ENCODE measurements around the gene OR2G2. TPM values are rescaled to one million over a fixed set of nuclear protein-coding genes. Genes with fewer than 3 reads are reported as not detected.

Gene OR2G2, protein sequence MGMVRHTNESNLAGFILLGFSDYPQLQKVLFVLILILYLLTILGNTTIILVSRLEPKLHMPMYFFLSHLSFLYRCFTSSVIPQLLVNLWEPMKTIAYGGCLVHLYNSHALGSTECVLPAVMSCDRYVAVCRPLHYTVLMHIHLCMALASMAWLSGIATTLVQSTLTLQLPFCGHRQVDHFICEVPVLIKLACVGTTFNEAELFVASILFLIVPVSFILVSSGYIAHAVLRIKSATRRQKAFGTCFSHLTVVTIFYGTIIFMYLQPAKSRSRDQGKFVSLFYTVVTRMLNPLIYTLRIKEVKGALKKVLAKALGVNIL
- not detected in 2 replicates for polyA plus RNA-seq (2012; rRNA removed)
- not detected in 2 replicates for polyA plus RNA-seq (2012; cell fraction: cytosol; rRNA removed)
- not detected in 2 replicates for polyA plus RNA-seq (2012; cell fraction: nucleus; rRNA removed)

DNA sequence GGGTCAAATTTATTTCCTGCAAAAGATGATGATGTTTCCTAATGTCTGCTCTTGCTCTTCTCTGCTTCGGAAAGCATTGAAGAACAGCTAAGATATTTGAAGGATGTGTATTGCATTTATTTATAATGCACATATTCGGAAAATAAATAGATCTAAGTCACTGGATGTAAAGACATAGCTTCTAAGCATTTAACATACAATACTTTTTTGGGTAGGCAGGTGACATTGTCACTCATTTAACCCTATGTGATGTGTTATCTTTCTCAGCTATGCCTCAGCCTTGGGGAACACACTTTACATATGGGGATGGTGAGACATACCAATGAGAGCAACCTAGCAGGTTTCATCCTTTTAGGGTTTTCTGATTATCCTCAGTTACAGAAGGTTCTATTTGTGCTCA, at the start of gene OR2G2:
Gene OR2G2 (plus strand): TSS at position 301 of the 400 bp plus-strand sequence. CDS start 0 bp downstream, at position 301.
- H3K4me3 ChIP-seq (ENCODE audit: low read depth in 2 of 2, low read length in 1 of 2) = no peak within 1 kb of the TSS
- no peaks in the 10 kb centered on the region for H3K36me3 ChIP-seq (replicated peaks in 1 of 2; ENCODE audit: control insufficient read depth in 1 of 2, insufficient read depth in 2 of 2, low read length in 1 of 2)
- POLR2A ChIA-PET = no interaction called here
- no peaks in the 10 kb centered on the region for H3F3A ChIP-seq (replicated peaks; ENCODE audit: insufficient read depth)
- WGBS (ENCODE audit: low lambda C conversion rate) = 41% methylated on average over 2 of the region's 2 CpGs
- H3K79me2 ChIP-seq (ENCODE audit: insufficient read depth) = no peaks in the 10 kb centered on the region
- no peak for TF ChIP-seq YY1 (IDR thresholded peaks at IDR 0.05; ENCODE audit: low read depth)
- no peak for TF ChIP-seq NRF1 (IDR thresholded peaks at IDR 0.05; ENCODE audit: low read depth, low read length)
- TF ChIP-seq NFIC (IDR thresholded peaks at IDR 0.05; ENCODE audit: borderline replicate concordance) = no peak
- no peak for TF ChIP-seq JUND (IDR thresholded peaks at IDR 0.05)
- TF ChIP-seq, protein P1, sequence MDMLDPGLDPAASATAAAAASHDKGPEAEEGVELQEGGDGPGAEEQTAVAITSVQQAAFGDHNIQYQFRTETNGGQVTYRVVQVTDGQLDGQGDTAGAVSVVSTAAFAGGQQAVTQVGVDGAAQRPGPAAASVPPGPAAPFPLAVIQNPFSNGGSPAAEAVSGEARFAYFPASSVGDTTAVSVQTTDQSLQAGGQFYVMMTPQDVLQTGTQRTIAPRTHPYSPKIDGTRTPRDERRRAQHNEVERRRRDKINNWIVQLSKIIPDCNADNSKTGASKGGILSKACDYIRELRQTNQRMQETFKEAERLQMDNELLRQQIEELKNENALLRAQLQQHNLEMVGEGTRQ (IDR thresholded peaks at IDR 0.05; ENCODE audit: borderline replicate concordance, low read depth, low read length) = no peak
- TF ChIP-seq, protein P2, sequence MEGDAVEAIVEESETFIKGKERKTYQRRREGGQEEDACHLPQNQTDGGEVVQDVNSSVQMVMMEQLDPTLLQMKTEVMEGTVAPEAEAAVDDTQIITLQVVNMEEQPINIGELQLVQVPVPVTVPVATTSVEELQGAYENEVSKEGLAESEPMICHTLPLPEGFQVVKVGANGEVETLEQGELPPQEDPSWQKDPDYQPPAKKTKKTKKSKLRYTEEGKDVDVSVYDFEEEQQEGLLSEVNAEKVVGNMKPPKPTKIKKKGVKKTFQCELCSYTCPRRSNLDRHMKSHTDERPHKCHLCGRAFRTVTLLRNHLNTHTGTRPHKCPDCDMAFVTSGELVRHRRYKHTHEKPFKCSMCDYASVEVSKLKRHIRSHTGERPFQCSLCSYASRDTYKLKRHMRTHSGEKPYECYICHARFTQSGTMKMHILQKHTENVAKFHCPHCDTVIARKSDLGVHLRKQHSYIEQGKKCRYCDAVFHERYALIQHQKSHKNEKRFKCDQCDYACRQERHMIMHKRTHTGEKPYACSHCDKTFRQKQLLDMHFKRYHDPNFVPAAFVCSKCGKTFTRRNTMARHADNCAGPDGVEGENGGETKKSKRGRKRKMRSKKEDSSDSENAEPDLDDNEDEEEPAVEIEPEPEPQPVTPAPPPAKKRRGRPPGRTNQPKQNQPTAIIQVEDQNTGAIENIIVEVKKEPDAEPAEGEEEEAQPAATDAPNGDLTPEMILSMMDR (IDR thresholded peaks at IDR 0.05) = no peak
- no peak for TF ChIP-seq ELF1 (IDR thresholded peaks at IDR 0.05)
- TF ChIP-seq FOXM1 (IDR thresholded peaks at IDR 0.05; ENCODE audit: low read depth) = no peak
- H3K9ac ChIP-seq = no peak within 1 kb of the TSS
- H4K20me1 ChIP-seq (ENCODE audit: insufficient read depth) = no peaks in the 10 kb centered on the region
- no peak within 1 kb of the TSS for H3K27ac ChIP-seq (ENCODE audit: low read depth in 2 of 2, low read length in 1 of 2)
- CTCF ChIA-PET = no interaction called here
- H3K27me3 ChIP-seq (ENCODE audit: insufficient read depth) = peaks cover 4% of the 10 kb centered on the region
- no peaks in the 10 kb centered on the region for H3K4me1 ChIP-seq (ENCODE audit: control insufficient read depth in 1 of 2, insufficient read depth in 2 of 2, low read depth in 1 of 2, low read length in 1 of 2)
- no peak for DNase-seq
- no peaks in the 10 kb centered on the region for H3K9me2 ChIP-seq
- no peaks in the 10 kb centered on the region for H3K9me3 ChIP-seq
- no peak within 1 kb of the TSS for H3K4me2 ChIP-seq
- no peak within 1 kb of the TSS for H2AFZ ChIP-seq (ENCODE audit: low read depth)

DNA sequence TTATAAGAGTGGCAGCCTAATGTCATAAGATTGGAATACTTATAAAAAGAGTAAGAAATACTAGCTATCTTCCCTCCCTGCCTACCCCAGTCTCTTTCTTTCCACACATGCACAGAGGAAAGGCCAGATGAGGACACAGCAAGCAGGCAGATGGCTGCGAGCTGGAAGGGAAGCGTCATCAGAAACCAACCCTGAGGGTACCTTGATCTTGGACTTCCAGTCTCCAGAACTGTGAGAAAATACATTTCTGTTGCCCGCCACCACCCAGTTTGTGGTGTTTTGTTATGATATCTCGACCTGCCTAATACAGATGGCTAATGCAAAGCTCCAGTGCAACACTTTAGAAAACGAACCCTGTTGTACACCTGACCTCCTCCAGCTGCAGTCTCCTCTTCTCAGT, 49.6 kb upstream of the OR2G2 start:
- TF ChIP-seq YY1 (IDR thresholded peaks at IDR 0.05; ENCODE audit: low read depth) (no peak), TAF1 (IDR thresholded peaks at IDR 0.05; ENCODE audit: borderline replicate concordance, low read depth, low read length) (no peak)
- no peaks in the 10 kb centered on the region for H3K79me2 ChIP-seq (ENCODE audit: insufficient read depth)
- H3K4me3 ChIP-seq (ENCODE audit: low read depth in 2 of 2, low read length in 1 of 2) = no peak overlapping the region
- no peak overlapping the region for H3K27ac ChIP-seq (ENCODE audit: low read depth in 2 of 2, low read length in 1 of 2)
- H3K36me3 ChIP-seq (replicated peaks in 1 of 2; ENCODE audit: control insufficient read depth in 1 of 2, insufficient read depth in 2 of 2, low read length in 1 of 2) = no peaks in the 10 kb centered on the region
- ChIA-PET CTCF (no interaction called here), POLR2A (no interaction called here)
- no peaks in the 10 kb centered on the region for H3K9me2 ChIP-seq
- H4K20me1 ChIP-seq (ENCODE audit: insufficient read depth) = no peaks in the 10 kb centered on the region
- no peak overlapping the region for H2AFZ ChIP-seq (ENCODE audit: low read depth)
- no peaks in the 10 kb centered on the region for H3F3A ChIP-seq (replicated peaks; ENCODE audit: insufficient read depth)
- 4% methylated on average over 5 of the region's 5 CpGs for WGBS (ENCODE audit: low lambda C conversion rate)
- no peak overlapping the region for H3K9ac ChIP-seq
- no peaks in the 10 kb centered on the region for H3K9me3 ChIP-seq
- H3K4me2 ChIP-seq = no peak overlapping the region
- no peak for DNase-seq
- no peaks in the 10 kb centered on the region for H3K27me3 ChIP-seq (ENCODE audit: insufficient read depth)
- no peaks in the 10 kb centered on the region for H3K4me1 ChIP-seq (ENCODE audit: control insufficient read depth in 1 of 2, insufficient read depth in 2 of 2, low read depth in 1 of 2, low read length in 1 of 2)

Measured in SK-N-SH (cell line).